ENCODE data around the gene SMIM9.

Gene SMIM9

GRCh38 chrX:154776753-154777152, 57.7 kb downstream of the SMIM9 start:
- DNase-seq: no peak

- peak; percentile 50 for DNase-seq
Measured at GRCh38 chrX:154775419-154776349, 58.8 kb downstream of the SMIM9 start.

- no peak for DNase-seq
Measured at GRCh38 chrX:154774622-154775021, 59.8 kb downstream of the SMIM9 start.

All from activated CD4-positive, alpha-beta T cell treated with anti-CD3 and anti-CD28 coated beads for 48 hours (primary cell).